GM12892 (cell line): ENCODE data around the gene POU6F2.

Experiments
- POLR2A ChIP-seq: IDR thresholded peaks from 2 replicates; pipeline ENCODE4 v1.6.1; 2011; ENCODE audit warnings: low read depth, low read length, control low read depth
- POLR2AphosphoS5 ChIP-seq: IDR thresholded peaks from 2 replicates; pipeline ENCODE4 v1.6.1; 2011; ENCODE audit warnings: low read depth, low read length, control low read depth
- TAF1 ChIP-seq: IDR thresholded peaks from 2 replicates; pipeline ENCODE4 v1.6.1; 2011; ENCODE audit warnings: low read depth, mild to moderate bottlenecking, control low read depth, low read length, borderline replicate concordance

- no peak for TF ChIP-seq POLR2AphosphoS5
- no peak for TF ChIP-seq POLR2A
- no peak for TF ChIP-seq TAF1
Measured at GRCh38 chr7:38973760-38974159, 3.9 kb upstream of the POU6F2 start.
